ENCODE measurements around the gene ELMO1.

DNA sequence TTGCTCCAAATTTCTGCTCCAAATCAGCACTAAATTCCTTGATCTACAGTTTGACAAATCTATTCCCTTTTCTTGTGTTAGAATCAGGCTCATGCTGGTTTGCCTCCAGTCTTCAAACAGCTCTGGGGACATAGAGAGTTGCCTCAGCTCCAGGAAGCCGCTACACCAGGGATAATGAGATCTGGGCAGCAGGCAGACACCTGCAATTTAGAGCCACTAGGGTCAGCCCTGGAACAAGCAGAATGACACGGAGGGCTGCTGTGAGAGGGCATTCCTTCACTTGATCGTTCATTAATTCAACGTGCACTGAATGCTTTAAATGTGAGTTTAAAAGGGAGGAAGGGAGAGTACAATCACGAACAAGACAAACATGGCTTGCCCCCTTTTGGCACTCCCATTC lies 3.7 kb upstream of the ELMO1 start:
- TF ChIP-seq CTCF (IDR thresholded peaks at IDR 0.05) = no peak
- TF ChIP-seq ZFX (IDR thresholded peaks at IDR 0.05; ENCODE audit: borderline replicate concordance) = no peak

Measured in 22Rv1 (cell line).